RWPE2 (cell line): ENCODE results near the gene ALK.

Source experiments
- ATAC-seq: fragments of 200-7000 bp; cut with Tn5 transposase; 3 replicates; pipeline ENCODE4 v1.9.1; 2021; ENCODE audit warnings: low read depth
- DNase-seq: peaks from one replicate; pipeline ENCODE4 v3.0.0-alpha.2; 2020; ENCODE audit warnings: low spot score
- H3K27ac ChIP-seq: fragments of 450-650 bp; 2 replicates; pipeline ENCODE4 v1.5.1; 2017; ENCODE audit warnings: mild to moderate bottlenecking; ENCODE audit not compliant: poor library complexity, severe bottlenecking
- H3K27me3 ChIP-seq: fragments of 250-450 bp; sonication (Bioruptor Pico); 2 replicates; pipeline ENCODE4 v1.5.1; 2021; ENCODE audit warnings: mild to moderate bottlenecking, moderate library complexity; ENCODE audit not compliant: insufficient read depth, poor library complexity, severe bottlenecking
- H3K36me3 ChIP-seq: fragments of 250-450 bp; sonication (Bioruptor Pico); 2 replicates; pipeline ENCODE4 v1.5.1; 2020; ENCODE audit warnings: low read depth, mild to moderate bottlenecking, moderate library complexity
- H3K4me1 ChIP-seq: fragments of 250-450 bp; sonication (Bioruptor Pico); 2 replicates; pipeline ENCODE4 v1.5.1; 2021; ENCODE audit warnings: mild to moderate bottlenecking, moderate library complexity; ENCODE audit not compliant: insufficient read depth, poor library complexity, severe bottlenecking
- H3K4me3 ChIP-seq: fragments of 250-450 bp; sonication (Bioruptor Pico); 2 replicates; pipeline ENCODE4 v1.5.1; 2021; ENCODE audit warnings: mild to moderate bottlenecking, moderate library complexity; ENCODE audit not compliant: severe bottlenecking
- H3K9me3 ChIP-seq: fragments of 250-450 bp; sonication (Bioruptor Pico); 2 replicates; pipeline ENCODE4 v1.5.1; 2021; ENCODE audit warnings: mild to moderate bottlenecking, moderate library complexity; ENCODE audit not compliant: severe bottlenecking
- TF ChIP-seq, protein P1 (sequence below): fragments of 450-650 bp; IDR thresholded peaks from one replicate; pipeline ENCODE4 v1.5.1; 2017; ENCODE audit warnings: mild to moderate bottlenecking, moderate library complexity; ENCODE audit not compliant: poor library complexity, severe bottlenecking

ALK gene

DNA sequence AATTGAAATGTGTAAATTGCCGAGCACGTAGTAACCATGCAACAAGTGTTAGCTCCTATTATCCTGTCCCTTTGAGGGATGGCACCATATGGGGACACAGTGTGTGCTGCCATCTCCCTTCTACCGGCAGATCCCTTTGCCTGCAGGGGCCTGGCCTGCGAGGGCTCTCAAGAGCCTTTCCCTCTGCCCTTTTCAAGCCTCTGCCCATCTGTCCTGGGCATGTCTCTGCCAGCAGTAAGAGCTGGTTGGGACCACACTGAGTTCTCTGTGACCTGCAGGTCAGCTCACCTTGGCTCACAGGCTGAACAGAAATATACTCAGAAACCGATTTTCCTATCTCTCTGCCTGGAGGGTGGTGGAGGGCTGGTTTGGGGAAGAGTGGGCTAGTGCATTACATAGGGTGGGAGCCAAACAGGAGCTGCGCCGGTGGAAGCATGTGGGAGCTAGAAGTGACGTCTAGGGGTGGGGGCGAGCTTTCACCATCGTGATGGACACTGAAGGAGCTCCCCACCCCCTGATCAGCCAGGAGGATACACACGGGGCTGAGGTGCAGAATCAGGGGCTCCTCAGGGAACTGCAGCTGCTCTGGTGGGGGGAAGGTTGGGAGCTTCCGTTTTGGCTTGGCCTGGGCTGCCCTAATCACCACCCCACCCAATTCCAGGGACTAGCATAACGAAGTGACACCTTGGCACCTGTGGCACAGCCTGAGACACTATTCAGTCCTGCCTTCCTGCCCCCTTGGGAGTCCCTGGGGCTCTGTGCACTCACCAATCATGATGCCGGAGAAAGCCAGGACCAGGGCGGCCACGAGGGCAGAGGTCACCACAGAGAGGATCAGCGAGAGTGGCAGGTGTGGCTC, 696.5 kb downstream of the ALK start:
- no peak for ATAC-seq
- Histone ChIP-seq H3K27me3 (no peaks in the 10 kb centered on the region), H3K9me3 (no peaks in the 10 kb centered on the region), H3K27ac (no peak overlapping the region), H3K36me3 (no peaks in the 10 kb centered on the region), H3K4me1 (peaks cover 14% of the 10 kb centered on the region), H3K4me3 (no peak overlapping the region)
- DNase-seq, result no peak
- TF ChIP-seq, protein P1, sequence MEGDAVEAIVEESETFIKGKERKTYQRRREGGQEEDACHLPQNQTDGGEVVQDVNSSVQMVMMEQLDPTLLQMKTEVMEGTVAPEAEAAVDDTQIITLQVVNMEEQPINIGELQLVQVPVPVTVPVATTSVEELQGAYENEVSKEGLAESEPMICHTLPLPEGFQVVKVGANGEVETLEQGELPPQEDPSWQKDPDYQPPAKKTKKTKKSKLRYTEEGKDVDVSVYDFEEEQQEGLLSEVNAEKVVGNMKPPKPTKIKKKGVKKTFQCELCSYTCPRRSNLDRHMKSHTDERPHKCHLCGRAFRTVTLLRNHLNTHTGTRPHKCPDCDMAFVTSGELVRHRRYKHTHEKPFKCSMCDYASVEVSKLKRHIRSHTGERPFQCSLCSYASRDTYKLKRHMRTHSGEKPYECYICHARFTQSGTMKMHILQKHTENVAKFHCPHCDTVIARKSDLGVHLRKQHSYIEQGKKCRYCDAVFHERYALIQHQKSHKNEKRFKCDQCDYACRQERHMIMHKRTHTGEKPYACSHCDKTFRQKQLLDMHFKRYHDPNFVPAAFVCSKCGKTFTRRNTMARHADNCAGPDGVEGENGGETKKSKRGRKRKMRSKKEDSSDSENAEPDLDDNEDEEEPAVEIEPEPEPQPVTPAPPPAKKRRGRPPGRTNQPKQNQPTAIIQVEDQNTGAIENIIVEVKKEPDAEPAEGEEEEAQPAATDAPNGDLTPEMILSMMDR, result no peak

DNA sequence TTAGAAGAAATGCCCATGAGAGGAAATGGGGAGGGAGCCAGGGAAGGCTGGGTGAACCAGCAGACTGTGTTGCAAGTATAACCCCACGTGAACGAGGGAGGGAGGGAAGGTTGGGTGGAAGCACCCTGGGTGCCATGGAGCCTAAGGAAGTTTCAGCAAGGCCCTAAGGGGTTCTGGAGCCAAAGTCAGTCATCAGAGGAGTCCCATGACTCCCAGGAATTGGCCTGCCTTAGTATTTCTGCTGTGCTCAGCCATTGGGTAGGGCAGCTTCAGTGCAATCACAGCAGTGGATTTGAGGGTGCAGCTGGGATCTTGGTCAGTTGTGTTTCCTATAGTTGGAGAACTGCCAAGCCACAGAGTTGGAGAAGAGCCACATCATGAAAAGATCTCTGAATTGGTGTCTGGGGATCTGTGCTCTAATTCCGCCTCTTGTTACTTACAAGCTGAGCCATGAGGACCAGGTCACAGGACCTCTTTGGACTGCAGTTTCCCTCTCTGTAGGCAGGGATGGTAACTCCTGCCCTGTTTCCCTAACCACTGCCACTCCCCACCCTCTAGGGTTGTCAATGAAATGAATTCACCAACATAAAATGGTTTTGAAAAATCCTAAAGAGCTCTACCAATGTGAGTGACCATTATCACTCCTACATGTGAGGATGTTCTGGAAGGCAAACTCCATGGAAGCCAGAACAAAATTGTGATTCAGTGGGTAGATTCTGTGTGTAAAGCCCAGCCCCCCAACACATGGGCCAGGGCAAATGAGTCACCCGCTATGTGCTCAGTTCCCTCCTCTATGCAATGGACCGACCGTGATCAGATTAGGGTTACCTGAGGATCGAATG, 697.3 kb downstream of the ALK start:
- ATAC-seq (peak; percentile 96), DNase-seq (peak; percentile 85)
- TF ChIP-seq, protein P1, result no peak
- Histone ChIP-seq H3K36me3 (no peaks in the 10 kb centered on the region), H3K27ac (peak overlapping the region; percentile 5), H3K9me3 (no peaks in the 10 kb centered on the region), H3K4me1 (peaks cover 14% of the 10 kb centered on the region), H3K4me3 (no peak overlapping the region), H3K27me3 (no peaks in the 10 kb centered on the region)

DNA sequence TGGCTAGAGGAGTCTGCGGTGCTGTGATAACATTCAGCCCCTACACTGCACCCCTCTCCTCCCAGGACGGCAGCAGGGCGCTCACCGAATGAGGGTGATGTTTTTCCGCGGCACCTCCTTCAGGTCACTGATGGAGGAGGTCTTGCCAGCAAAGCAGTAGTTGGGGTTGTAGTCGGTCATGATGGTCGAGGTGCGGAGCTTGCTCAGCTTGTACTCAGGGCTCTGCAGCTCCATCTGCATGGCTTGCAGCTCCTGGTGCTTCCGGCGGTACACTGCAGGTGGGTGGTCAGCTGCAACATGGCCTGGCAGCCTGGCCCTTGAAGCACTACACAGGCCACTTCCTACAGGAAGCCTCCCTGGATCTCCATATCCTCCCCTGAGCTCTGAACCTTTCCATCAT, 698.1 kb downstream of the ALK start:
- TF ChIP-seq, protein P1, result no peak
- H3K27ac ChIP-seq, result peak overlapping the region; percentile 5
- ATAC-seq (no peak), DNase-seq (no peak)
- H3K4me3 ChIP-seq, result no peak overlapping the region
- H3K27me3 ChIP-seq, result no peaks in the 10 kb centered on the region
- no peaks in the 10 kb centered on the region for H3K36me3 ChIP-seq
- H3K4me1 ChIP-seq, result peaks cover 14% of the 10 kb centered on the region
- no peaks in the 10 kb centered on the region for H3K9me3 ChIP-seq

DNA sequence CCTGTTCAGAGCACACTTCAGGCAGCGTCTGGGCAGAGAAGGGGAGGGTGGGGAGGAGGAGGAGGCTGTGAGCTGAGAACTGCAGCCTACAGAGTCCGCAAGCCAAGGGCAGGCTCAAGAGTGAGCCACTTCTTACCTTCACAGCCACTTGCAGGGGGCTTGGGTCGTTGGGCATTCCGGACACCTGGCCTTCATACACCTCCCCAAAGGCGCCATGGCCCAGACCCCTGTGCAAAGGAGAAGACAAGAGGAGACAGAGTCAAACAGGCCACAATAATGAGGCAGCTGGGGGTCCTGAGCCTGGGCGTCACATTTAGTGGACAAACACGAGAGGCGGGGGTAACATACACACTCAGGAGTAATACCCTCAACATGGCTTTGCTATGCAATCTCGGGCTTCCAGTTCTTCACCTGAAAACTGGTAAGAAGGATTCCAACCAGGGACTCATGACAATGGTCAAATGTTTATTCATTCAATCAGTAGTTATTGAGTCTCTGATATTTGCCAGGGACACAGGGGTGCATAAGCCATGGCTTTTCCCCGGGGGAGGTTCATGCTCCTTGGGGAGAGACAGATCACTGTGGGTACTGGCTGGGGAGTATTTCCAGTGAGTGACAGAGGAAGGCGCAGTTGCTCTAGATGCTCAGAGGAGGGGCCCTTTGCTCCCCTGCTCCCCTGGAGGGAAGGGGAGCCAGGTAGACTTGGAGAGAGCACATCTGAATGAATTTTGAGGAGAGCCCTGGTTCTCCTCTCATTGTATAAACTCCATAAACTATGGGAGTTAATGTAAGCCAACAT, 698.8 kb downstream of the ALK start:
- Histone ChIP-seq H3K9me3 (no peaks in the 10 kb centered on the region), H3K36me3 (no peaks in the 10 kb centered on the region), H3K27ac (no peak overlapping the region), H3K4me1 (peaks cover 14% of the 10 kb centered on the region), H3K4me3 (no peak overlapping the region), H3K27me3 (no peaks in the 10 kb centered on the region)
- DNase-seq (no peak), ATAC-seq (no peak)
- TF ChIP-seq, protein P1, result no peak
